Right lobe of liver (tissue), 6 donors: ENCODE measurements around the gene LPCAT2. TPM values are rescaled to one million over a fixed set of nuclear protein-coding genes. Genes with fewer than 3 reads are reported as not detected.

Source experiments
- ATAC-seq, 4 donors: fragments of 200-7000 bp; cut with Tn5 transposase; one replicate each; pipeline ENCODE4 v1.9.1; 2020; ENCODE audit warnings: mild to moderate bottlenecking in 4 of 4, moderate library complexity in 4 of 4
- DNase-seq, 3 donors: peaks; one replicate each; pipeline ENCODE4 v3.0.0-alpha.2; 2020
- H3K27ac ChIP-seq, 3 donors: fragments of 200-600 bp; one replicate each; pipeline ENCODE4 v1.8.0; 2022
- H3K27me3 ChIP-seq, 2 donors: fragments of 200-600 bp; one replicate each; pipeline ENCODE4 v1.8.0; 2022
- H3K36me3 ChIP-seq, 4 donors: fragments of 200-600 bp; sonication (generic) in 1 of 4; one replicate each; pipeline versions ENCODE4 v1.5.1 to v1.8.0; 2017 to 2022; ENCODE audit warnings: control low read depth in 1 of 4
- H3K4me1 ChIP-seq, 4 donors: fragments of 200-600 bp; sonication (generic) in 1 of 4; one replicate each; pipeline versions ENCODE4 v1.5.1 to v1.8.0; 2017 to 2022; ENCODE audit warnings: control low read depth in 1 of 4
- H3K4me3 ChIP-seq, 3 donors: fragments of 200-600 bp; one replicate each; pipeline ENCODE4 v1.8.0; 2022
- H3K9me3 ChIP-seq, 4 donors: fragments of 200-600 bp; sonication (generic) in 1 of 4; one replicate each; pipeline versions ENCODE4 v1.5.1 to v1.8.0; 2017 to 2022; ENCODE audit warnings: control low read depth in 1 of 4
- CTCF ChIP-seq, 4 donors: fragments of 200-600 bp in 3 of 4; fragments of 450-650 bp in 1 of 4; IDR thresholded peaks; one replicate each; pipeline versions ENCODE4 v1.5.1 to v1.8.0; 2016 to 2022; ENCODE audit warnings: antibody characterized with exemption in 4 of 4, mild to moderate bottlenecking in 2 of 4
- POLR2A ChIP-seq: fragments of 450-650 bp; IDR thresholded peaks from one replicate; pipeline ENCODE4 v1.6.1; 2017; ENCODE audit warnings: antibody characterized with exemption, mild to moderate bottlenecking
- WGBS: methylation state at CpG from one replicate; pipeline ENCODE4 v1.1.6; 2018; ENCODE audit warnings: low coverage, low lambda C conversion rate; ENCODE audit not compliant: insufficient coverage; ENCODE audit errors: missing lambda C conversion rate; 5-methylcytosine and 5-hydroxymethylcytosine counted together
- intact Hi-C, 2 donors: fragments of 100-400 bp; cut with DNase I; formaldehyde crosslinking; loops; one replicate each; pipeline versions ENCODE4 v1.11.2 to v1.14.1; 2022
- total RNA-seq, 6 experiments: library from RNA; depleted of rRNA in 2 of 6; stranded (reverse); fragments of >200 nt in 2 of 6; fragmentation: NEBNext Ultra II Directional in 3 of 6; extraction: Animal tissue kit (Norgen Biotek cat#: 25700) in 3 of 6; gene quantifications; one replicate each; pipeline versions ENCODE4 v1.1.0 to v1.2.4, GENCODE V29; 2016 to 2023
- donor health status: DM: no; HTN: yes; CAD: no.
- donor health status: DM: no; HTN: no; CAD: no.
- donor health status: DM: no; HTN: no; CAD: no.
- donor health status: DM: no; HTN: yes; CAD: no.
- donor health status: DM: no; HTN: yes; CAD: no.

The LPCAT2 gene
- total RNA-seq, 6 experiments from 2014 or later: 1.8 to 5.1 (median 2.7) TPM

- no peak for DNase-seq
- no peaks in the 10 kb centered on the region for H3K4me1 ChIP-seq
- intact Hi-C loops: no loop called here
- H3K36me3 ChIP-seq: no peaks in the 10 kb centered on the region
- no peaks in the 10 kb centered on the region for H3K27me3 ChIP-seq
- 53% methylated on average over 5 of the region's 5 CpGs for WGBS
- TF ChIP-seq POLR2A: no peak
- no peak for TF ChIP-seq CTCF (IDR thresholded peaks at IDR 0.05)
- no peak overlapping the region for H3K27ac ChIP-seq
- H3K9me3 ChIP-seq: no peaks in the 10 kb centered on the region
- no peak overlapping the region for H3K4me3 ChIP-seq
- ATAC-seq: no peak
Measured at GRCh38 chr16:55570159-55570558, 61.3 kb downstream of the LPCAT2 start.

- no peak for TF ChIP-seq CTCF (IDR thresholded peaks at IDR 0.05)
- no peak for TF ChIP-seq POLR2A
Measured at GRCh38 chr16:55571191-55571897, 62.5 kb downstream of the LPCAT2 start.

GRCh38 chr16:55572439-55572838 is 63.6 kb downstream of the LPCAT2 start:
- Histone ChIP-seq H3K4me3 (no peak overlapping the region), H3K36me3 (no peaks in the 10 kb centered on the region), H3K27me3 (no peaks in the 10 kb centered on the region), H3K4me1 (no peaks in the 10 kb centered on the region), H3K27ac (no peak overlapping the region), H3K9me3 (no peaks in the 10 kb centered on the region)
- no peak for DNase-seq
- intact Hi-C loops: no loop called here
- ATAC-seq: no peak
- WGBS: 74% methylated on average over 4 of the region's 4 CpGs
- TF ChIP-seq POLR2A (no peak), CTCF (IDR thresholded peaks at IDR 0.05) (no peak)

More at GRCh38 chr16:55571191-55571897, 62.5 kb downstream of the LPCAT2 start:
- Histone ChIP-seq H3K9me3 (no peaks in the 10 kb centered on the region), H3K4me3 (no peak overlapping the region), H3K4me1 (no peaks in the 10 kb centered on the region), H3K27ac (no peak overlapping the region), H3K27me3 (no peaks in the 10 kb centered on the region), H3K36me3 (no peaks in the 10 kb centered on the region)
- DNase-seq: no peak
- intact Hi-C loops: no loop called here
- WGBS: 0% methylated on average over 1 of the region's 1 CpG
- no peak for ATAC-seq

- Histone ChIP-seq H3K36me3 (no peaks in the 10 kb centered on the region), H3K4me1 (no peaks in the 10 kb centered on the region), H3K27me3 (no peaks in the 10 kb centered on the region), H3K9me3 (no peaks in the 10 kb centered on the region), H3K27ac (no peak overlapping the region), H3K4me3 (no peak overlapping the region)
- WGBS: 48% methylated on average over 2 of the region's 2 CpGs
- TF ChIP-seq POLR2A (no peak), CTCF (IDR thresholded peaks at IDR 0.05) (no peak)
- no peak for DNase-seq
- intact Hi-C loops: no loop called here
- ATAC-seq: no peak
Measured at GRCh38 chr16:55574811-55575210, 65.9 kb downstream of the LPCAT2 start.
